ENCODE results near the gene PRR29. TPM values are rescaled to one million over a fixed set of nuclear protein-coding genes. Genes with fewer than 3 reads are reported as not detected.
"Not testable (repeated sequence)": the region's sequence is repeated elsewhere in the genome, so short reads cannot be mapped to it uniquely, and the experiment has no call there.

PRR29 gene
- total and polyA plus RNA-seq, 2 donors, result 0.28 to 0.43 TPM

DNA sequence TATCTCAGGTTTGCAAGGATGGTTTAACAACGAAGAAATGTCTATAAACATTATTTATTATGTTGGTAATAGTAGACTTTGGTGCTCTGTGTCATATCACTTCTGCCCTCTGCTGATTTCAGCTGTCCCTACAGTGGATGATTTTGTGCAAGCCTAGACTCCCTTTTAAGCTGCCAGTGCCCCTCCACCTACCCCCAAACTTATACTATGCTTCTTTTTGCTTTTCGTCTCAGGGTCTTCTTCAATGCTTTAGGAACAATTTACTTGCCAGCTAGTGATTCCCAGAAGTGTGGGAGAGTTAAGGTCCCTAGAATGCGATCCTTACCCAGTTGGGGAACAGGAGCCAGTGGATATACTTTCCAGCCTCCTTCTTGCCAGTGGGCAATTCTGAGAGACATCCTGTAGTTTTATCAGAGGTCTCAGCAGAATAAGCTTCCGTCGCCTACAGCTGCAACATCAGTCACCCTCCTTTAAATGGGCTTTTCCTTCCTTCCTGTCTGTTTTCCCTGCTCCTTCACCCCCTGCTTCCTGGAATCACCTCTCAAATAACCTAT is 18.2 kb downstream of the PRR29 start:
- Histone ChIP-seq H3K27ac (ENCODE audit: low read depth in 1 of 2, low read length in 1 of 2) (peak overlapping the region; percentile 74 to 77), H3K36me3 (ENCODE audit: control insufficient read depth in 2 of 2, insufficient read depth in 2 of 2, low read length in 1 of 2) (no peaks in the 10 kb centered on the region), H3K9me3 (ENCODE audit: control insufficient read depth in 2 of 2, insufficient read depth in 1 of 2, low read length in 1 of 2) (peaks cover 0 to 3% of the 10 kb centered on the region in 2 donors), H3K4me1 (ENCODE audit: control insufficient read depth in 2 of 2, insufficient read depth in 2 of 2, low read length in 2 of 2) (peaks cover 26 to 42% of the 10 kb centered on the region in 2 donors), H3K27me3 (ENCODE audit: control insufficient read depth in 2 of 2, insufficient read depth in 1 of 2, low read length in 1 of 2) (no peaks in the 10 kb centered on the region), H3K4me3 (ENCODE audit: low read length in 2 of 2) (no peak overlapping the region)
- 17% methylated on average over 5 of the region's 5 CpGs for WGBS
- DNase-seq (ENCODE audit: low read depth in 6 of 9, low spot score in 9 of 9), result peak in 1 of 9 donors; percentile 57

DNA sequence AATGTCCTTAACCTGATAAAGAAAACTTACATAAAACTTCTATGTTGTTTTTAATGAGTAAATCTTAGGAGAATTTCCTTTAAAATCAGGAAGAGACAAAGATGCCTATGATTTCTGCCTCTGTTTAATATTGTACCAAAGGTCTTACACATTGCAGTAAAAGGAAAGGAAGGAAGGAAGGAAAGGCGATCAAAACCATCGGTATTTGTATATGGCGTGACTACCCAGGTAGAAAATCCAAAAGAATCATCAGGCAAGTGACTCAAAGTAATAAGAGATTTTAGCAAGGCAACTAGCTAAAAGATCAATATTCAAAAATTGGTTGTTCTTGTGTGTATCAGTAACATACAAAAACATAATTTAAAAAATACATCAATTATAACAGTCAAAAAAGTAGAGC is 18.8 kb downstream of the PRR29 start:
- no peak for DNase-seq (ENCODE audit: low read depth in 6 of 9, low spot score in 9 of 9)
- WGBS, result 38% methylated on average over 3 of the region's 3 CpGs
- H3K27ac ChIP-seq (ENCODE audit: low read depth in 1 of 2, low read length in 1 of 2), result peak overlapping the region in 1 of 2 donors; percentile 77

DNA sequence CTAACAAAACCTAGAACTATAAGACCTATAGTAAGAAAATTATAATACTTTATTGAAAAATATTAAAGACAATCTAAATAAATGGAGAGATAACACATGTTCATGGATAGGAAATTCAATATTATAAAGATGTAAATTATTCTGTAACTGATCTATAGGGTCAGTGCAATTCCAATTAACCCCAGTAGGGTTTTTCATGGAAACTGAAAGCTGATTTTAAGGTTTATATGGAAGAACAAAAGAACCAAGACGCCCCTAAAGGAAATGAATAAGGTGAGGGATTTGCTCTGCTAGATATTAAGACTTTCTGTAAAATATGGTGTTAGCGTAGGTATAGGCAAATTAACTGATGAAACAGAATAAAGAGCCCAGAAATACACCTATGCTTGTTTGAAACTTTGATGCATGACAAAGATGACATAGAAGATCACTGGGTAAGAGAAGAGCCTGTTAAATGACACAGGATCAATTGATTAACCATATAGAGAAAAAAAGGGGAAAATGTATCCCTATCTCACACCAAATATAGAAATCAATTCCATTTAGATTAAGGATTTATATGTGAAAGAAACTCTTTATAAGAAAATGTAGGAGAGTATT is 19.3 kb downstream of the PRR29 start:
- Histone ChIP-seq H3K27ac (ENCODE audit: low read depth in 1 of 2, low read length in 1 of 2) (no peak overlapping the region), H3K36me3 (ENCODE audit: control insufficient read depth in 2 of 2, insufficient read depth in 2 of 2, low read length in 1 of 2) (no peaks in the 10 kb centered on the region), H3K4me1 (ENCODE audit: control insufficient read depth in 2 of 2, insufficient read depth in 2 of 2, low read length in 2 of 2) (peaks cover 28 to 50% of the 10 kb centered on the region in 2 donors), H3K27me3 (ENCODE audit: control insufficient read depth in 2 of 2, insufficient read depth in 1 of 2, low read length in 1 of 2) (no peaks in the 10 kb centered on the region), H3K9me3 (ENCODE audit: control insufficient read depth in 2 of 2, insufficient read depth in 1 of 2, low read length in 1 of 2) (peaks cover 0 to 3% of the 10 kb centered on the region in 2 donors), H3K4me3 (ENCODE audit: low read length in 2 of 2) (no peak overlapping the region)
- no peak for DNase-seq (ENCODE audit: low read depth in 6 of 9, low spot score in 9 of 9)
- 72% methylated on average over 2 of the region's 2 CpGs for WGBS

More for the DNA sequence above, 18.8 kb downstream of the PRR29 start:
- Histone ChIP-seq H3K9me3 (ENCODE audit: control insufficient read depth in 2 of 2, insufficient read depth in 1 of 2, low read length in 1 of 2) (peaks cover 0 to 3% of the 10 kb centered on the region in 2 donors), H3K27me3 (ENCODE audit: control insufficient read depth in 2 of 2, insufficient read depth in 1 of 2, low read length in 1 of 2) (no peaks in the 10 kb centered on the region), H3K36me3 (ENCODE audit: control insufficient read depth in 2 of 2, insufficient read depth in 2 of 2, low read length in 1 of 2) (no peaks in the 10 kb centered on the region), H3K4me3 (ENCODE audit: low read length in 2 of 2) (no peak overlapping the region), H3K4me1 (ENCODE audit: control insufficient read depth in 2 of 2, insufficient read depth in 2 of 2, low read length in 2 of 2) (peaks cover 26 to 45% of the 10 kb centered on the region in 2 donors)

- Histone ChIP-seq H3K4me1 (ENCODE audit: control insufficient read depth in 2 of 2, insufficient read depth in 2 of 2, low read length in 2 of 2) (peaks cover 31 to 64% of the 10 kb centered on the region in 2 donors), H3K4me3 (ENCODE audit: low read length in 2 of 2) (peak overlapping the region; percentile 57 to 61), H3K27ac (ENCODE audit: low read depth in 1 of 2, low read length in 1 of 2) (peak overlapping the region; percentile 93 to 97)
- H3K9me3 ChIP-seq (ENCODE audit: control insufficient read depth in 2 of 2, insufficient read depth in 1 of 2, low read length in 1 of 2); H3K36me3 ChIP-seq (ENCODE audit: control insufficient read depth in 2 of 2, insufficient read depth in 2 of 2, low read length in 1 of 2); H3K27me3 ChIP-seq (ENCODE audit: control insufficient read depth in 2 of 2, insufficient read depth in 1 of 2, low read length in 1 of 2); DNase-seq (ENCODE audit: low read depth in 6 of 9, low spot score in 9 of 9): not testable (repeated sequence)
- 45% methylated on average over 9 of the region's 9 CpGs for whole genome bisulfite sequencing
These were observed 21.4 kb downstream of the PRR29 start for GRCh38 chr17:64019551-64019961.

- peaks cover 31 to 64% of the 10 kb centered on the region in 2 donors for H3K4me1 ChIP-seq (ENCODE audit: control insufficient read depth in 2 of 2, insufficient read depth in 2 of 2, low read length in 2 of 2)
- H3K27ac ChIP-seq (ENCODE audit: low read depth in 1 of 2, low read length in 1 of 2), result peak within 1 kb of the TSS; percentile 93 to 97
- H3K9me3 ChIP-seq (ENCODE audit: control insufficient read depth in 2 of 2, insufficient read depth in 1 of 2, low read length in 1 of 2), result peaks cover 0 to 3% of the 10 kb centered on the region in 2 donors
- peak; percentile 76 to 95 (median 88) for DNase-seq (ENCODE audit: low read depth in 6 of 9, low spot score in 9 of 9)
- peak within 1 kb of the TSS; percentile 57 to 61 for H3K4me3 ChIP-seq (ENCODE audit: low read length in 2 of 2)
- WGBS, result under 1% methylated on average over 23 of the region's 23 CpGs
- no peaks in the 10 kb centered on the region for H3K27me3 ChIP-seq (ENCODE audit: control insufficient read depth in 2 of 2, insufficient read depth in 1 of 2, low read length in 1 of 2)
- no peaks in the 10 kb centered on the region for H3K36me3 ChIP-seq (ENCODE audit: control insufficient read depth in 2 of 2, insufficient read depth in 2 of 2, low read length in 1 of 2)
These were observed 22.1 kb downstream of the PRR29 start, which contains the start of gene ICAM2 for GRCh38 chr17:64020056-64020766. TSS of gene ICAM2 (minus strand) at chr17:64020633. CDS start at chr17:64006691, 13,942 bp downstream.

- Histone ChIP-seq H3K4me3 (ENCODE audit: low read length in 2 of 2) (no peak overlapping the region), H3K36me3 (ENCODE audit: control insufficient read depth in 2 of 2, insufficient read depth in 2 of 2, low read length in 1 of 2) (no peaks in the 10 kb centered on the region), H3K9me3 (ENCODE audit: control insufficient read depth in 2 of 2, insufficient read depth in 1 of 2, low read length in 1 of 2) (peaks cover 0 to 12% of the 10 kb centered on the region in 2 donors), H3K27me3 (ENCODE audit: control insufficient read depth in 2 of 2, insufficient read depth in 1 of 2, low read length in 1 of 2) (no peaks in the 10 kb centered on the region), H3K27ac (ENCODE audit: low read depth in 1 of 2, low read length in 1 of 2) (peak overlapping the region; percentile 33 to 59), H3K4me1 (ENCODE audit: control insufficient read depth in 2 of 2, insufficient read depth in 2 of 2, low read length in 2 of 2) (peaks cover 20 to 69% of the 10 kb centered on the region in 2 donors)
- DNase-seq (ENCODE audit: low read depth in 6 of 9, low spot score in 9 of 9), result no peak
- 65% methylated on average over 5 of the region's 5 CpGs for WGBS
These were observed 24.5 kb downstream of the PRR29 start for GRCh38 chr17:64022611-64023063.

- DNase-seq (ENCODE audit: low read depth in 6 of 9, low spot score in 9 of 9), result no peak
- peak overlapping the region; percentile 31 to 71 for H3K27ac ChIP-seq (ENCODE audit: low read depth in 1 of 2, low read length in 1 of 2)
- WGBS, result 71% methylated on average over 8 of the region's 8 CpGs
These were observed 26.1 kb downstream of the PRR29 start for GRCh38 chr17:64024215-64024654.

DNA sequence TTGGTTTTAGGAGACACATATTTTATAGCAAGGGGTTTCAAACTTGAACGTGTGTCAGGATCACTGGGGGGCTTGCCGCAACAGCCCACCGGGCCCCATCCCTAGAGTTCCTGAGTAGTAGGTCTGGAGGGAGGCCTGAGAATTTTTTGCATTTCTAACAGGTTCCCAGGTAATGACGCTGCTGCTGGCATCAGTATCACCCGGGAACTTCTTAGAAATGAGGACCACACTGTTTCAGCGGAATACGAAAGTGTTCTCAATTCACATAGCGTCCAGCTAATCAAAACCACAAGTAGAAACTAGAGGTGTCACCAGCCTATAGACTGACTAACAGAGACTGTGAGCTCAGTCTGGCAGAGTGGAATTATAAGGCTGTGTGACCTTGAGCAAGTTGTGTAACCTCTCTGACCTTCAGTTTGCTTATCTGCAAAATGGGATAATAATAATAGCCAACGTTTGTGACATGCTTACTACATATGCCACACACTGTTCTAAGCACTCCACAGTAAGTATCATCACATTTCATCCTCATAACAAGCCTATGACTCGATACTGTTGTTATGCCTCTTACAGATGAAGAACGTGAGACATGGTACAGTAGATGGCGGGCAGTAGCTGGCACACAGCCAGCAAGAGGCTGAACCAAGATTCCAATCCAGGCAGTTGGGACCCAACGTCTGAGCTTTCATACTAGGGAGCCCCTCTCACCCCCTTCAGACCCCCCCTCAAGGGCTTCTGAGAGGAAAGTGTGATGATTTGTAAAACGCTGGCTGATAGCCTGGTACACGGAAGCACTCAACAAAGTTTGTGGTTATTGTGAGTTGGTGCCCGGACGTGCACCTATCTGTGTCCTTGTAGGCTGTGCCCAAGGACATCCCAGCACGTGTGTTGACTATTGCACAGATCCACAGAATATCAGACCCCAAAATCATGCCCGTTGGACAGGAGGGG is 26.9 kb downstream of the PRR29 start:
- Histone ChIP-seq H3K4me1 (ENCODE audit: control insufficient read depth in 2 of 2, insufficient read depth in 2 of 2, low read length in 2 of 2) (peaks cover 9 to 54% of the 10 kb centered on the region in 2 donors), H3K9me3 (ENCODE audit: control insufficient read depth in 2 of 2, insufficient read depth in 1 of 2, low read length in 1 of 2) (peaks cover 0 to 9% of the 10 kb centered on the region in 2 donors), H3K27ac (ENCODE audit: low read depth in 1 of 2, low read length in 1 of 2) (peak overlapping the region; percentile 42 to 71), H3K36me3 (ENCODE audit: control insufficient read depth in 2 of 2, insufficient read depth in 2 of 2, low read length in 1 of 2) (no peaks in the 10 kb centered on the region), H3K4me3 (ENCODE audit: low read length in 2 of 2) (no peak overlapping the region), H3K27me3 (ENCODE audit: control insufficient read depth in 2 of 2, insufficient read depth in 1 of 2, low read length in 1 of 2) (no peaks in the 10 kb centered on the region)
- 78% methylated on average over 19 of the region's 19 CpGs for WGBS
- no peak for DNase-seq (ENCODE audit: low read depth in 6 of 9, low spot score in 9 of 9)

More at GRCh38 chr17:64024215-64024654, 26.1 kb downstream of the PRR29 start:
- no peak overlapping the region for H3K4me3 ChIP-seq (ENCODE audit: low read length in 2 of 2)
- H3K36me3 ChIP-seq (ENCODE audit: control insufficient read depth in 2 of 2, insufficient read depth in 2 of 2, low read length in 1 of 2), result no peaks in the 10 kb centered on the region
- H3K9me3 ChIP-seq (ENCODE audit: control insufficient read depth in 2 of 2, insufficient read depth in 1 of 2, low read length in 1 of 2), result peaks cover 0 to 9% of the 10 kb centered on the region in 2 donors
- no peaks in the 10 kb centered on the region for H3K27me3 ChIP-seq (ENCODE audit: control insufficient read depth in 2 of 2, insufficient read depth in 1 of 2, low read length in 1 of 2)
- H3K4me1 ChIP-seq (ENCODE audit: control insufficient read depth in 2 of 2, insufficient read depth in 2 of 2, low read length in 2 of 2), result peaks cover 11 to 62% of the 10 kb centered on the region in 2 donors
